HG03159 (cell line): Measurements from ENCODE around the gene ARHGEF12.

Experiments used
- ATAC-seq: cut with Tn5 transposase; IDR thresholded peaks from one replicate; pipeline ENCODE4 v1.9.1; 2021; ENCODE audit warnings: mild to moderate bottlenecking, moderate library complexity; ENCODE audit not compliant: unreplicated experiment

ARHGEF12 gene

GRCh38 chr11:120335908-120336640 is at the start of gene ARHGEF12:
Gene ARHGEF12, plus strand, starts transcription at chr11:120336413. Its CDS starts 831 bp downstream, at chr11:120337244.
- peak; percentile 69 for ATAC-seq

- ATAC-seq: no peak
Measured at GRCh38 chr11:120288021-120288420, 48.2 kb upstream of the ARHGEF12 start.

GRCh38 chr11:120289426-120289825 is 46.8 kb upstream of the ARHGEF12 start:
- ATAC-seq: no peak

- ATAC-seq: no peak
Measured at GRCh38 chr11:120290956-120291355, 45.3 kb upstream of the ARHGEF12 start.

GRCh38 chr11:120293038-120293800 is 43.0 kb upstream of the ARHGEF12 start:
- ATAC-seq: no peak

- ATAC-seq: no peak
Measured at GRCh38 chr11:120294096-120294495, 42.1 kb upstream of the ARHGEF12 start.

- no peak for ATAC-seq
Measured at GRCh38 chr11:120295099-120295498, 41.1 kb upstream of the ARHGEF12 start.

- no peak for ATAC-seq
Measured at GRCh38 chr11:120296554-120296953, 39.7 kb upstream of the ARHGEF12 start.

- ATAC-seq: no peak
Measured at GRCh38 chr11:120298461-120298860, 37.8 kb upstream of the ARHGEF12 start.

GRCh38 chr11:120302001-120302805 is 34.0 kb upstream of the ARHGEF12 start:
- no peak for ATAC-seq

- peak; percentile 73 for ATAC-seq
Measured at GRCh38 chr11:120303004-120303637, 33.1 kb upstream of the ARHGEF12 start.

GRCh38 chr11:120304526-120304925 is 31.7 kb upstream of the ARHGEF12 start:
- no peak for ATAC-seq

GRCh38 chr11:120305286-120305685 is 30.9 kb upstream of the ARHGEF12 start:
- ATAC-seq: no peak

GRCh38 chr11:120306519-120307242 is 29.5 kb upstream of the ARHGEF12 start:
- ATAC-seq: no peak

- no peak for ATAC-seq
Measured at GRCh38 chr11:120307476-120307875, 28.7 kb upstream of the ARHGEF12 start.

- ATAC-seq: no peak
Measured at GRCh38 chr11:120308081-120308480, 28.1 kb upstream of the ARHGEF12 start.

- no peak for ATAC-seq
Measured at GRCh38 chr11:120310870-120311269, 25.3 kb upstream of the ARHGEF12 start.

- ATAC-seq: no peak
Measured at GRCh38 chr11:120314861-120315260, 21.4 kb upstream of the ARHGEF12 start.

- ATAC-seq: no peak
Measured at GRCh38 chr11:120316880-120317688, 19.1 kb upstream of the ARHGEF12 start.
